Glutamatergic neuron (in vitro differentiated cells): Measurements from ENCODE around the gene C8G. TPM values are rescaled to one million over a fixed set of nuclear protein-coding genes. Genes with fewer than 3 reads are reported as not detected.

Source experiments
- DNase-seq: peaks from one replicate; pipeline ENCODE4 v3.0.0; 2022
- H3K27ac Mint-ChIP-seq: one replicate; pipeline ENCODE4 v1.8.0; 2020; ENCODE audit warnings: mild to moderate bottlenecking, mixed read lengths, inconsistent platforms; ENCODE audit not compliant: unreplicated experiment
- H3K27me3 Mint-ChIP-seq: one replicate; pipeline ENCODE4 v1.8.0; 2020; ENCODE audit warnings: mild to moderate bottlenecking, moderate library complexity, mixed read lengths, inconsistent platforms; ENCODE audit not compliant: unreplicated experiment
- H3K36me3 Mint-ChIP-seq: one replicate; pipeline ENCODE4 v1.8.0; 2020; ENCODE audit warnings: mild to moderate bottlenecking, mixed read lengths, inconsistent platforms; ENCODE audit not compliant: unreplicated experiment
- H3K4me1 Mint-ChIP-seq: one replicate; pipeline ENCODE4 v1.8.0; 2020; ENCODE audit warnings: mild to moderate bottlenecking, low read depth, mixed read lengths, inconsistent platforms; ENCODE audit not compliant: unreplicated experiment
- H3K4me3 Mint-ChIP-seq: one replicate; pipeline ENCODE4 v1.8.0; 2020; ENCODE audit warnings: mild to moderate bottlenecking, mixed read lengths, inconsistent platforms; ENCODE audit not compliant: unreplicated experiment
- H3K9me3 Mint-ChIP-seq: one replicate; pipeline ENCODE4 v1.8.0; 2020; ENCODE audit warnings: mild to moderate bottlenecking, moderate library complexity, mixed read lengths, inconsistent platforms; ENCODE audit not compliant: unreplicated experiment
- CTCF ChIP-seq: fragments of 200-600 bp; sonication (generic); IDR thresholded peaks from one replicate; pipeline ENCODE4 v1.5.0; 2021; ENCODE audit not compliant: partially characterized antibody, unreplicated experiment
- total RNA-seq: library from RNA; stranded (reverse); fragmentation: NEBNext Ultra II Directional; extraction: Animal tissue kit (Norgen Biotek cat#: 25700); gene quantifications from one replicate; pipeline ENCODE4 v1.2.1, GENCODE V29; 2021; ENCODE audit not compliant: unreplicated experiment

C8G gene
- total RNA-seq, 1 donor from 2014 or later, result 14.5 TPM

- Mint-ChIP-seq H3K27ac (no peak overlapping the region), H3K27me3 (peaks cover 14% of the 10 kb centered on the region), H3K36me3 (no peaks in the 10 kb centered on the region), H3K9me3 (peaks cover 10% of the 10 kb centered on the region), H3K4me1 (peaks cover 4% of the 10 kb centered on the region), H3K4me3 (no peak overlapping the region)
- TF ChIP-seq CTCF, result no peak
- no peak for DNase-seq
Measured at GRCh38 chr9:136983167-136983566, 38.1 kb downstream of the C8G start.

GRCh38 chr9:136983656-136984314, 38.7 kb downstream of the C8G start:
- peaks cover 4% of the 10 kb centered on the region for H3K4me1 Mint-ChIP-seq
- H3K9me3 Mint-ChIP-seq, result peaks cover 10% of the 10 kb centered on the region
- no peak for TF ChIP-seq CTCF
- no peaks in the 10 kb centered on the region for H3K36me3 Mint-ChIP-seq
- peak overlapping the region; percentile 43 for H3K4me3 Mint-ChIP-seq
- peak; percentile 51 for DNase-seq
- no peak overlapping the region for H3K27ac Mint-ChIP-seq
- H3K27me3 Mint-ChIP-seq, result peaks cover 14% of the 10 kb centered on the region

GRCh38 chr9:136984464-136985026, 39.5 kb downstream of the C8G start:
- TF ChIP-seq CTCF, result no peak
- H3K4me1 Mint-ChIP-seq, result peaks cover 4% of the 10 kb centered on the region
- peaks cover 10% of the 10 kb centered on the region for H3K9me3 Mint-ChIP-seq
- H3K27me3 Mint-ChIP-seq, result peaks cover 18% of the 10 kb centered on the region
- no peak overlapping the region for H3K4me3 Mint-ChIP-seq
- no peaks in the 10 kb centered on the region for H3K36me3 Mint-ChIP-seq
- H3K27ac Mint-ChIP-seq, result no peak overlapping the region
- peak; percentile 21 for DNase-seq

DNA sequence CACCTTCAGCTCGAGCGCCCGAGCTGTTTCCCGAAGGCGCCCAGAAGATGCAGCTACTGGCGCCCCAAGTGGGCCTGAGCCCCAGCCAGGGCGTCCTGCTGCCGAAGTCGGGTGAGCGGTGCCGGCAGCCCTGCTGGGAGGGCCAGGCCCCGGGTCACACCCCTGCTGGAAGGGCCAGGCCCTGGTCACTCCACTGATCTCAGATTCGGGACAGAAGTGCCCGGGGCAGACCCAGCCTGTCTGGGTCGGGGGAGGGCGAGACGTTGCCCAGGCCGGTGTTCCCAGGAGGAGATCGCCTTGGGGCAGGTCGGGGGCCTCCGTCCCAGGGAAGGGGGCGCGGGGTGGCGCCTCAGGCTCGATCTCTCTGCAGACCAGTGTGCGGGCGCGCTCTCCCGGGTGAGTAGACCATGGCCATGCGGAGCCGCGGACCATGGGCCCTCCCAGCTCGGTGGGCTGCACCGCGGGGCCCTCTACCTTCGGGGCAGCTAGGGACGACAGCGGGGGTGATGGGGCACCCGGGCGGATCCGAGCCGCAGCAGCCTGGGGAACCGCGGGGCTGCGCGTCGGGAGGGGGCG, 40.1 kb downstream of the C8G start:
- peaks cover 4% of the 10 kb centered on the region for H3K4me1 Mint-ChIP-seq
- no peaks in the 10 kb centered on the region for H3K36me3 Mint-ChIP-seq
- H3K27ac Mint-ChIP-seq, result no peak overlapping the region
- peak; percentile 24 for DNase-seq
- H3K4me3 Mint-ChIP-seq, result no peak overlapping the region
- peaks cover 18% of the 10 kb centered on the region for H3K27me3 Mint-ChIP-seq
- H3K9me3 Mint-ChIP-seq, result peaks cover 10% of the 10 kb centered on the region
- TF ChIP-seq CTCF, result no peak

GRCh38 chr9:136985853-136986252, 40.8 kb downstream of the C8G start:
- no peak for TF ChIP-seq CTCF
- Mint-ChIP-seq H3K36me3 (peaks cover 5% of the 10 kb centered on the region), H3K9me3 (peaks cover 11% of the 10 kb centered on the region), H3K4me3 (no peak overlapping the region), H3K27ac (no peak overlapping the region), H3K27me3 (peaks cover 23% of the 10 kb centered on the region), H3K4me1 (peaks cover 5% of the 10 kb centered on the region)
- peak; percentile 22 for DNase-seq
